GM18526 (cell line): ENCODE results near the gene SMCHD1.

Experiments used
- POLR2A ChIP-seq: IDR thresholded peaks from 3 replicates; pipeline ENCODE4 v1.6.1; 2011; ENCODE audit not compliant: insufficient read length; ENCODE audit errors: extremely low read depth

SMCHD1 gene

DNA sequence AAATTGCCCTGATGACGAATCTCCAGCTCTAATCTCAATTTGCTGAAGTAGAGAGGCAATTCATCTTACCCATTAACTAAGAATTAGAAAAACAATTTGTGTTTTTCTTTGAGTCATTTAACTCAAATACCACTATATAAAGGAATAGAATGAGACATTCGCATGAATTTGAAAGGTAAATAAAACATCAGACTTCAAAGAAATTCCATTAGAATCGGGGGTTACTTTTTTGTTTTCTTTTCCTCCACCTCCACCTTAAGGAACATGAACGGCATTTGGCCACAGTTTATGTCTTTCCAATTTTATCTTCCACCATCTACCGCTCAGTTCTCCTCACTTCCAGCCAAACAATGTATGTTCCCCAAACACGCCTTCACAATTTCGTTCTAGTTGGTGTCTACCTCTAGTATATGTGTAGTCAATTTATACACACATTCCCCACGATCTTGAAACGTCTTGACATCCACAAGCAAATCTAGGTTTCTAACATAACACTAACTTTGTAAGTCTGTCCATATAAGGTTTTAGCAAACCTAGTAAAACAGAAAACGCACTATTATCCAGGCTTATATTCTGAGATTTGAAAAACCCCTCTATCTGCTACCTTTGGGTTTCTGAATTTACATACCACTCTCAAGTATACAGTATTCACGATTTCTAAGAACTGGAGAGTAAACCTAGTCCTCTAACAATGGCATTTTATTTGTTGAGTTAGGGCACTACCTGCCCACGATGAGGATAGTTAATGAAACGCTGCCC lies 1.2 kb upstream of the SMCHD1 start:
- no peak for TF ChIP-seq POLR2A

- no peak for TF ChIP-seq POLR2A
Observed at GRCh38 chr18:2654928-2655177, 673 bp upstream of the SMCHD1 start.

- no peak for TF ChIP-seq POLR2A
Observed at GRCh38 chr18:2655954-2656236, 369 bp downstream of the SMCHD1 start.

DNA sequence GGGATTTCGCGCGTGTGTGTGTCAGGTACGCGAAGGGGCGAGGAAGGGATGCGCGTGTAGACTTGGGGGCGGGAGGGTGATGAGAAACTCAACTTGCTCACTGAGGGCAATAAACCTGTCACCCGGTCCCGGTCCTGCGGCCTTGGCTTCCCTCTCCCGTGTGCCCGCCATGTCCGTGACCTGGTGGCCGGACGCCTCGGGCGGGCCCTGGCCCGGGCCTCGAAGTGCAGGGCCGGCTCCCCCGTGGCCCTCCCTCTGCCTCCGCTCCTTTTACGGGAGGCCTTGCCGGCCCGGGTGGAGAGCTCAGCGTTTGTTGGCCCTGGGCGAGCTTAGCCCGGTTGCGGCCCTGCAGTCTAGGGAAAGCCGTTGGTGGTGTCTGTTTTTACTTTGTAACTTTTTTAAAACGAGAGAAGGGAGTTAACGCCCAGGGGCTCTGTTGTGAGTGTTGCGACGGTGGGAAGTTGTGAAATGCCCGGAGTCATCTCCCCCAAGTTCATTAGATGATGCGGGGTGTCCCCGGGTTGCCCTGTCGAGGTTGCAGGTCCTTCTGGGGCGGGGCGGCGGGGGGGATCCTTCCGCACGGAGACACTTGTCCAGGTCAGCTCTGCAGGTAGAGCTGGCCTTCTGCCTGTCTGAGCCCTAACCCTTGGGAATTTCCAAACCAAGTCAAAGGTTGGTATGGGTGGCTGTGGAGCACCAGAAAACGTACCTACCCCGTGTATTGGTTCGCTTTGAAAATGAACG lies 883 bp downstream of the SMCHD1 start:
- TF ChIP-seq POLR2A = no peak

DNA sequence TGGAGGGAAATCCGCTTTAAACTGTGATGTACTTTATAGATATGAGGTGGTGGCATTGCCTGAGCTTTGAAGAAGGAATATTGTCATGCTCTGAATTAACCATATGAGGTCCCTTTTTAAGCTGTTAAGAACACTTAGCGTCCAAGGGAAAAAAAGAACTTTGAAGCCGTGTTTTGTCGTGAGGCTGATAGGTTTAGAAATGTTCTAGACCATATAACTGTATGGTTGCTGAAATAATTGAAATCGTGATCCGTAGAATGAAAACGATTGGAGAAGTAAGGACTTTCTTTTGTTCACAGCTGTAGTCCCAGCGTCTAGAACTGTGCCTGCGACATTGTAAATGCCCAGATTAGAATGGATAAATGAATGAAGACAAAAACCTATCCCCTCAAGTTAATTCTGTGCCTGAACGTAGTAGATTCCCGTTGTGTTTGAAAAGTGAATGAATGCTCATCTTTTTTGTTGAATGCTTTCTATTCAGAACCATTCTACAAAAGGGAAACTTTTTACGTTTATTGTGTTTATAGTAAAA lies 1.5 kb downstream of the SMCHD1 start:
- no peak for TF ChIP-seq POLR2A

DNA sequence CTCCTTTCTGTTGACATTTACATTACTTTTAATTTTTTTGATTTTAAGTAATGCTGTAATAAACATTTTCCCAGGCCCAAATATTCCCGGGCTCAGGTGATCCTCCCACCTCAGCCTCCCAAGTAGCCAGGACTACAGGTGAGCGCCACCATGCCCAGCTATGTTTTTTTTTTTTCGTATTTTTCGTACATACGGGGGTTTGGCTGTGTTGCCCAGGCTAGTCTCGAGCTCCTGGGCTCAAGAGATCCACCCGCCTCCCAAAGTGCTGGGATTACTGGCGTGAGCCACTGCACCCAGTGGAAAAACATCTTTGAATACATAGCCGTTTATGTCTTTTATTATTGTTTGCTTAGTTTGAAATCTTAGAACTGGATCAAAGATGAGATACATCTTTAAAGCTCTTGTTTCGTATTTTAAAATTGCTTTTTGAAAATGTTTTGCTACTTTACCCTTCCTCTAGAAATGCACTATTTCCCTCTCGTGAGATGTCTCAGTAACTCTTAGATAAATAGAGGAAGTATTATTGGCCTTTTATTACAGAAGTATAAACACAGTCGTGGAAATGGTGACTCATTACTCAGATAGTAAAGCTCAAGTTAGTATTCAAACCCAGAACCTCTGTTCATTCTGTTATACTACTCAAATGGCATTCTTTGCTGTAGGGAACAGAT lies 2.4 kb downstream of the SMCHD1 start:
- no peak for TF ChIP-seq POLR2A

DNA sequence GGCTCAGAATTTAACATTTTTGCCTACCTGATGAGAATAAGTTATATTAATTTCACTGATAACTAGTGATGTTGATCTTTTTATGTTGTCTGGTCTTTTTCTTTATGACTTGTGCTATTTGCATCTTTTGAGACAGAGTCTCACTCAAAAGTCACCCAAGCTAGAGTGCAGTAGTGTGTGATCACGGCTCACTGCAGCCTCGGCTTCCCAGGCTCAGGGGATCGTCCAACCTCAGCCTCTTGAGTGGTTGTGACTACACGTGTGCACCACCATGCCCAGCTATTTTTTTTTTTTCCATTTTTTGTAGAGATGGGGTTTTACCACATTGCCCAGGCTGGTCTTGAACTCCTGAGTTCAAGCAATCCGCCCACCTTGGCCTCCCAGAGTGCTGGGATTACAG lies 7.5 kb downstream of the SMCHD1 start:
- no peak for TF ChIP-seq POLR2A

DNA sequence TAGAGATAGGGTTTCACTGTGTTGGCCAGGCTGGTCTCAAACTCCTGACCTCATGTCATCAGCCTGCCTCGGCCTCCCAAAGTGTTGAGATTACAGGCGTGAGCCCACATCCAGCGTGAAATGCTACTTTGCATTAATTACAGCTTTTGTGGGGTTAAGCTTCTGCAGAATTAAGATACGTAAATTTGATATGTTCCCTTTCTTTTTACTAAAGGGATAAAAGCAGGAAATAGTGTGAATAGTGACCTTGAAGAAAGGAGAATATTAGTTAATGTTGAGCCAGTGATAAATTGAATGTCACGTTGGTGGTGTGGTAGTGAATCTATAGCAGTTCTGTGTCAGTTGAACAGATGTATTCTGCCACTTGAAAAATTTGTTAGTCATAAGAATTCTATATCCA lies 16.9 kb downstream of the SMCHD1 start:
- no peak for TF ChIP-seq POLR2A

- TF ChIP-seq POLR2A = no peak
Observed at GRCh38 chr18:2672872-2673271, 17.3 kb downstream of the SMCHD1 start.

DNA sequence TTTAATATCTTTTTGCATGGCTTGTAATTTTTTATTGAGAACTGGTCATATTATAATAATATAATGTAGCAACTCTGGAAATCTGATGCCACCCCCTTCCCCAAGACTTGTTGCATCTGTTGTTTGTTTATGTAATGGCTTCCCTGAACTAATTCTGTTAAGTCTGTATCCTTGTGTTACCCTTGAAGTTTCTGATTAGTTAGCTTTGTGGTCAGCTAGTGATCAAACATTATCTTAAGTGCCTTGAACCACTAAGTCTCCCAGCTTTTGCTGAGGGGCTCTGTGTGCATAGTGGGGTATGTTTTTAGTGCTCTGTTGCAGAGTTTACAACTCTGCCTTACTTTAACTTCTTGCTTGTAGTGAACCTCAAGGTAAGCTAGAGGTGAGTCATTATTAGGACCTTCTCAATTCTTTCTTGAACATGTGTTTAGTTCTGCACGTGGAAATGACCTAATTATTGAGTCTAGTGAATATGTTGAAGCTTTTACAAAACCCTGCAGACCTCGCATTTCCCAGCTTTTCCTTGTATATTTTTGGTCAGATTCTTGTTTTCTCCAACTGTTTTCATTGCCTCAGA lies 24.8 kb downstream of the SMCHD1 start:
- TF ChIP-seq POLR2A = no peak

GRCh38 chr18:2681993-2682603 lies 26.6 kb downstream of the SMCHD1 start:
- no peak for TF ChIP-seq POLR2A

DNA sequence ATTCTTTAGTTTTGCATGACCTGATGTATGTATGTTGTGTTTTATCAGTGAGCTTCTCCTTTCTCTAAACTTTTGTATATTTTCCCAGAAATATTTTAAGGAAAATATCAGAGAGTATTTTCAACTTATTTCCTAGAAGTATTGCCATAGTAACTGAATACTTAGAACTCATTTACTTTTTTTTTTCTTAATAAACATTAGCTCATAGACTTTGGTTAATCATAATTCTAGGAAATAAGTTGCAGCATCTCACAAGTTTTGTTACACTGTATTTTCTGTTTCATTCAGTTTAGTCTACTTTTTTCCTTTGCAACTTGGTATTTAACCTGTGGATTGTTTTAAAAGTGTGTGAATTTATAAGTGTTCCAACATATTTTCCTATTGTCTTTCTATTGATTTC lies 27.5 kb downstream of the SMCHD1 start:
- no peak for TF ChIP-seq POLR2A

DNA sequence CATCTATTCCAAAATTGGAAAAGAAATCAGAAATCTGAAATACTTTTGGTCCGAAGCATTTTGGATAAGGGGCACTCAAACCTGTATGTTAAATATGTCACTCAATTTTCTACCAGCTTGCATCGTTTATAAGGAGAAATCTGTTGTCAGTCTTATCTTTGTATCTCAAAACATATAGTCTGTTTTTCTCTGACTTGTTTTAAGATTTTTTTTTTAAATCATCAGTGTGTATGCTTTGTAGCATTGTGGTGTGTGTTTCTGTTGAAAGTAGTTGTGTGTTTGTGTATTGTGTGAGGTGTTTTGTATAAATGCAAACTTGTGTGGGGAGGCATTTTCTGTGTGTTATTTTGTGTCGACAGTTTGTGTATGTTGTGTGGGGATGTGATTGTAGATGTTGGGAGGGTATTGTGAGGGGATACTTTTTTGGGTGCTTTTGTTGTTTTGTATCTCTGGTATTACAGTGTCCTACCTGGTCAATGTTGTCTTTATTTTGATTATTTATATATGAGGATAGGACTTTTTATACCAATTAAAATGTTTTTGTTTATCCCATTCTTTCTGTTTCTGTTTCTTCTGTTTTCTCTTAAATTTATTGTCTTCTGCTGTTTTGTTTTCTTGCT lies 30.9 kb downstream of the SMCHD1 start:
- TF ChIP-seq POLR2A = no peak

DNA sequence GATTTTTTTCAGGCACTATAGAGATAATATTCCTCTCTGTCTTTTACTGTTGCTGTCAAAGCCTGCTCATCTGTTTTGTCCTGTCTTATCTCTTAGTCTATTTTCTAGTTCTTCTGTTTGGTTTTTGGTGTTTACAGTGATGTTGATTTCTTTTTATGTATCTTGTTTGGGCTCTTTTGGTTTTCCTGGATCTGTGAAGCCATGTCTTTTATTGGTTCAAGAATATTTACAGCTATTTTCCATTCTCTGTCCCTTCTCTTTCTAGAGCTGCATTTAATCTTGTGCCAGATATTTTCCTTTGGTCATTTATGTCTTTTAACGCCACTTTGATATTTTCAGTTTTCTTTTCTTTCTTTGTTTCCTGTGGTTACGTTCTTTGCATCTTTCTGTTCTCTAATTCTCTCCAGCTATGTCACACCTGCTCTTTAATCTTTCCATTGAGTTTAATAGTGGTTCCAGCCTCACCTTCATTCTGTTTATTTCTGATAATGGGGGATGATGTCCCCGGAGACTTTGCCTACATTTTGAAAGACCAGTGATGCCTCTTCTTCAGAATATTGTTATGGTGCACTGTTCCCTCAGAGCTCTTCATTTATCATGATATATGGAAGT lies 32.0 kb downstream of the SMCHD1 start:
- no peak for TF ChIP-seq POLR2A

DNA sequence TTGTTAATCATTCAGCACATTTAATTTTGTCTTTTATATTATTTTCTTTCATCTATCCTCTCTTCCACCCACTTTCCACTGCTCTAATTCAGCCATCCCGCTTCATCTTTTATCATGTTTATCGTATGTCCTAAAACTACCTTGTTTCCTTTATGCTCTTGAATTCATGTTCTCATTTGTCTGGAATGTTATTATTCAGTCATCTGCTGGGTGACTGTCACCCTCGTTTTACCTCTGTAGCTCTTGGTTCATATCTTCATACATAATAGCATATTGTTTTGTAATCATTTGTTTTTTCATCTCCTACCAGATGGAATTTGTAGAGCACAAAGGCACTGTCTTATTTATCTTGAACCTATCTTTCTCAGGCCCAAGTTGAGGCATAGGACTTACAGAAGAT lies 37.0 kb downstream of the SMCHD1 start:
- TF ChIP-seq POLR2A = no peak
